T follicular helper cell (primary cell): ENCODE results near the gene CELA2B.

Source experiments
- DNase-seq: peaks from one replicate; pipeline ENCODE4 v3.0.0-alpha.2; 2020; ENCODE audit warnings: low read depth

CELA2B gene

GRCh38 chr1:15525050-15526020 lies 49.4 kb downstream of the CELA2B start:
- DNase-seq: no peak

- DNase-seq: no peak
Measured at GRCh38 chr1:15526021-15526489, 50.2 kb downstream of the CELA2B start.

GRCh38 chr1:15526490-15527339 lies 50.8 kb downstream of the CELA2B start, which contains the start of gene DNAJC16:
Gene DNAJC16 (plus strand): TSS chr1:15526848. CDS start chr1:15529106, 2,258 bp downstream.
- DNase-seq: peak; percentile 88

- no peak for DNase-seq
Measured at GRCh38 chr1:15531003-15531402, 55.1 kb downstream of the CELA2B start.

GRCh38 chr1:15531682-15532081 lies 55.8 kb downstream of the CELA2B start:
- no peak for DNase-seq

- DNase-seq: no peak
Measured at GRCh38 chr1:15538771-15539170, 62.9 kb downstream of the CELA2B start.

- DNase-seq: no peak
Measured at GRCh38 chr1:15540186-15540585, 64.3 kb downstream of the CELA2B start.
